ENCODE results near the gene BABAM2.

BABAM2 gene

DNA sequence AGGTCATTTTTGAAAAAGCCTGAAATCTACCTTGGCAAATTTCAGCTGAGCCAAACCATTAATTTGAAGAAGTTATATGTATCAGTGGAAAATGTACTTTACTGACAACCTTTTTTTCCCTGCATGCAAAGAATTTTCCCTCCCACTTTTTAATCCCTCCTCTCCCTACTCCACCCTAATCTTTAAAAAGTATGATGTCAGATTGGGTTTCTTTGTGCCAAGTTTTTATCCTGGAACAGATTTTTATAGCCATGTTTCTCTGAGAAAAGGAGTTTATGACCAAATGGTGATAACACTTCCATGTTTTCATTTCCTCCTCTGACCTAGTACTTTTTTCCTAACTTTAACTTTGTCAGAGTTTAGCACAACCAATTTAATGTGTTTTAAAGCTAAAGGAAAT, 251.9 kb downstream of the BABAM2 start (continued):
- TF ChIP-seq, protein P1, sequence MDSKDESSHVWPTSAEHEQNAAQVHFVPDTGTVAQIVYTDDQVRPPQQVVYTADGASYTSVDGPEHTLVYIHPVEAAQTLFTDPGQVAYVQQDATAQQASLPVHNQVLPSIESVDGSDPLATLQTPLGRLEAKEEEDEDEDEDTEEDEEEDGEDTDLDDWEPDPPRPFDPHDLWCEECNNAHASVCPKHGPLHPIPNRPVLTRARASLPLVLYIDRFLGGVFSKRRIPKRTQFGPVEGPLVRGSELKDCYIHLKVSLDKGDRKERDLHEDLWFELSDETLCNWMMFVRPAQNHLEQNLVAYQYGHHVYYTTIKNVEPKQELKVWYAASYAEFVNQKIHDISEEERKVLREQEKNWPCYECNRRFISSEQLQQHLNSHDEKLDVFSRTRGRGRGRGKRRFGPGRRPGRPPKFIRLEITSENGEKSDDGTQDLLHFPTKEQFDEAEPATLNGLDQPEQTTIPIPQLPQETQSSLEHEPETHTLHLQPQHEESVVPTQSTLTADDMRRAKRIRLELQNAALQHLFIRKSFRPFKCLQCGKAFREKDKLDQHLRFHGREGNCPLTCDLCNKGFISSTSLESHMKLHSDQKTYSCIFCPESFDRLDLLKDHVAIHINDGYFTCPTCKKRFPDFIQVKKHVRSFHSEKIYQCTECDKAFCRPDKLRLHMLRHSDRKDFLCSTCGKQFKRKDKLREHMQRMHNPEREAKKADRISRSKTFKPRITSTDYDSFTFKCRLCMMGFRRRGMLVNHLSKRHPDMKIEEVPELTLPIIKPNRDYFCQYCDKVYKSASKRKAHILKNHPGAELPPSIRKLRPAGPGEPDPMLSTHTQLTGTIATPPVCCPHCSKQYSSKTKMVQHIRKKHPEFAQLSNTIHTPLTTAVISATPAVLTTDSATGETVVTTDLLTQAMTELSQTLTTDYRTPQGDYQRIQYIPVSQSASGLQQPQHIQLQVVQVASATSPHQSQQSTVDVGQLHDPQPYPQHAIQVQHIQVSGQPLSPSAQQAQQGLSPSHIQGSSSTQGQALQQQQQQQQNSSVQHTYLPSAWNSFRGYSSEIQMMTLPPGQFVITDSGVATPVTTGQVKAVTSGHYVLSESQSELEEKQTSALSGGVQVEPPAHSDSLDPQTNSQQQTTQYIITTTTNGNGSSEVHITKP (tag by site-specific recombination; IDR thresholded peaks at IDR 0.05) = peak; percentile 41; the same call in 1 of the 2 replicates
- TF ChIP-seq ZNF555 (tag by site-specific recombination; conservative IDR thresholded peaks at IDR 0.05) (no peak), ZBTB21 (tag by site-specific recombination; IDR thresholded peaks at IDR 0.05) (peak; percentile 64), ZBTB17 (tag by site-specific recombination; IDR thresholded peaks at IDR 0.05) (peak; percentile 54; the same call in 1 of the 2 replicates), ZNF19 (tag by site-specific recombination; IDR thresholded peaks at IDR 0.05; ENCODE audit: low read depth) (no peak), ZNF223 (tag by site-specific recombination; IDR thresholded peaks at IDR 0.05) (no peak), KLF7 (tag by site-specific recombination; IDR thresholded peaks at IDR 0.05; ENCODE audit: borderline replicate concordance) (peak; percentile 22; the same call in 1 of the 2 replicates), WT1 (tag by site-specific recombination; IDR thresholded peaks at IDR 0.05) (peak; percentile 76), KLF8 (tag by site-specific recombination; IDR thresholded peaks at IDR 0.05) (0 out of 2 replicates have a peak, but pooled peaks have one; percentile 38), GFI1B (tag by site-specific recombination; IDR thresholded peaks at IDR 0.05) (no peak), ZNF16 (tag by site-specific recombination; IDR thresholded peaks at IDR 0.05; ENCODE audit: low read depth) (no peak), PBX3 (CRISPR knock-in tag; IDR thresholded peaks at IDR 0.05) (no peak), KLF1 (tag by site-specific recombination; IDR thresholded peaks at IDR 0.05) (peak; percentile 60; the same call in 1 of the 2 replicates), SP7 (tag by site-specific recombination; IDR thresholded peaks at IDR 0.05) (peak; percentile 37; the same call in 1 of the 2 replicates), ZNF707 (tag by site-specific recombination; IDR thresholded peaks at IDR 0.05) (no peak), ZNF629 (tag by site-specific recombination; IDR thresholded peaks at IDR 0.05) (peak; percentile 81), ZNF394 (tag by site-specific recombination; IDR thresholded peaks at IDR 0.05; ENCODE audit: borderline replicate concordance) (no peak), ZEB2 (tag by site-specific recombination; IDR thresholded peaks at IDR 0.05) (peak; percentile 33; the same call in 1 of the 2 replicates), ATF2 (tag by site-specific recombination; IDR thresholded peaks at IDR 0.05; ENCODE audit: low read depth) (0 out of 2 replicates have a peak, but pooled peaks have one; percentile 9), ZNF843 (tag by site-specific recombination; IDR thresholded peaks at IDR 0.05) (peak; percentile 44; the same call in 1 of the 2 replicates), SCRT2 (tag by site-specific recombination; IDR thresholded peaks at IDR 0.05) (no peak)
- TF ChIP-seq, protein P2, sequence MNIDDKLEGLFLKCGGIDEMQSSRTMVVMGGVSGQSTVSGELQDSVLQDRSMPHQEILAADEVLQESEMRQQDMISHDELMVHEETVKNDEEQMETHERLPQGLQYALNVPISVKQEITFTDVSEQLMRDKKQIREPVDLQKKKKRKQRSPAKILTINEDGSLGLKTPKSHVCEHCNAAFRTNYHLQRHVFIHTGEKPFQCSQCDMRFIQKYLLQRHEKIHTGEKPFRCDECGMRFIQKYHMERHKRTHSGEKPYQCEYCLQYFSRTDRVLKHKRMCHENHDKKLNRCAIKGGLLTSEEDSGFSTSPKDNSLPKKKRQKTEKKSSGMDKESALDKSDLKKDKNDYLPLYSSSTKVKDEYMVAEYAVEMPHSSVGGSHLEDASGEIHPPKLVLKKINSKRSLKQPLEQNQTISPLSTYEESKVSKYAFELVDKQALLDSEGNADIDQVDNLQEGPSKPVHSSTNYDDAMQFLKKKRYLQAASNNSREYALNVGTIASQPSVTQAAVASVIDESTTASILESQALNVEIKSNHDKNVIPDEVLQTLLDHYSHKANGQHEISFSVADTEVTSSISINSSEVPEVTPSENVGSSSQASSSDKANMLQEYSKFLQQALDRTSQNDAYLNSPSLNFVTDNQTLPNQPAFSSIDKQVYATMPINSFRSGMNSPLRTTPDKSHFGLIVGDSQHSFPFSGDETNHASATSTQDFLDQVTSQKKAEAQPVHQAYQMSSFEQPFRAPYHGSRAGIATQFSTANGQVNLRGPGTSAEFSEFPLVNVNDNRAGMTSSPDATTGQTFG (tag by site-specific recombination; IDR thresholded peaks at IDR 0.05; ENCODE audit: borderline replicate concordance) = no peak
- TF ChIP-seq, protein P3, sequence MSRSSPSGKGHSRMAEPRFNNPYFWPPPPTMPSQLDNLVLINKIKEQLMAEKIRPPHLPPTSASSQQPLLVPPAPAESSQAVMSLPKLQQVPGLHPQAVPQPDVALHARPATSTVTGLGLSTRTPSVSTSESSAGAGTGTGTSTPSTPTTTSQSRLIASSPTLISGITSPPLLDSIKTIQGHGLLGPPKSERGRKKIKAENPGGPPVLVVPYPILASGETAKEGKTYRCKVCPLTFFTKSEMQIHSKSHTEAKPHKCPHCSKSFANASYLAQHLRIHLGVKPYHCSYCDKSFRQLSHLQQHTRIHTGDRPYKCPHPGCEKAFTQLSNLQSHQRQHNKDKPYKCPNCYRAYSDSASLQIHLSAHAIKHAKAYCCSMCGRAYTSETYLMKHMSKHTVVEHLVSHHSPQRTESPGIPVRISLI (tag by site-specific recombination; IDR thresholded peaks at IDR 0.05) = no peak
- TF ChIP-seq, protein P4, sequence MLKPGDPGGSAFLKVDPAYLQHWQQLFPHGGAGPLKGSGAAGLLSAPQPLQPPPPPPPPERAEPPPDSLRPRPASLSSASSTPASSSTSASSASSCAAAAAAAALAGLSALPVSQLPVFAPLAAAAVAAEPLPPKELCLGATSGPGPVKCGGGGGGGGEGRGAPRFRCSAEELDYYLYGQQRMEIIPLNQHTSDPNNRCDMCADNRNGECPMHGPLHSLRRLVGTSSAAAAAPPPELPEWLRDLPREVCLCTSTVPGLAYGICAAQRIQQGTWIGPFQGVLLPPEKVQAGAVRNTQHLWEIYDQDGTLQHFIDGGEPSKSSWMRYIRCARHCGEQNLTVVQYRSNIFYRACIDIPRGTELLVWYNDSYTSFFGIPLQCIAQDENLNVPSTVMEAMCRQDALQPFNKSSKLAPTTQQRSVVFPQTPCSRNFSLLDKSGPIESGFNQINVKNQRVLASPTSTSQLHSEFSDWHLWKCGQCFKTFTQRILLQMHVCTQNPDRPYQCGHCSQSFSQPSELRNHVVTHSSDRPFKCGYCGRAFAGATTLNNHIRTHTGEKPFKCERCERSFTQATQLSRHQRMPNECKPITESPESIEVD (tag by site-specific recombination; IDR thresholded peaks at IDR 0.05) = peak; percentile 96
- TF ChIP-seq, protein P5, sequence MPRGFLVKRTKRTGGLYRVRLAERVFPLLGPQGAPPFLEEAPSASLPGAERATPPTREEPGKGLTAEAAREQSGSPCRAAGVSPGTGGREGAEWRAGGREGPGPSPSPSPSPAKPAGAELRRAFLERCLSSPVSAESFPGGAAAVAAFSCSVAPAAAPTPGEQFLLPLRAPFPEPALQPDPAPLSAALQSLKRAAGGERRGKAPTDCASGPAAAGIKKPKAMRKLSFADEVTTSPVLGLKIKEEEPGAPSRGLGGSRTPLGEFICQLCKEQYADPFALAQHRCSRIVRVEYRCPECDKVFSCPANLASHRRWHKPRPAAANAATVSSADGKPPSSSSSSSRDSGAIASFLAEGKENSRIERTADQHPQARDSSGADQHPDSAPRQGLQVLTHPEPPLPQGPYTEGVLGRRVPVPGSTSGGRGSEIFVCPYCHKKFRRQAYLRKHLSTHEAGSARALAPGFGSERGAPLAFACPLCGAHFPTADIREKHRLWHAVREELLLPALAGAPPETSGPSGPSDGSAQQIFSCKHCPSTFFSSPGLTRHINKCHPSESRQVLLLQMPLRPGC (tag by site-specific recombination; IDR thresholded peaks at IDR 0.05) = no peak
